H9 (cell line): ENCODE data around the gene SCNN1B. TPM values are rescaled to one million over a fixed set of nuclear protein-coding genes. Genes with fewer than 3 reads are reported as not detected.

Experiments used
- DNase-seq: peaks from one replicate; pipeline ENCODE4 v3.0.0-alpha.2; 2017
- H2AFZ ChIP-seq: one replicate; pipeline ENCODE4 v1.6.1; 2013; ENCODE audit warnings: mild to moderate bottlenecking, low read length, control low read depth, moderate library complexity
- H2AK5ac ChIP-seq: 2 replicates; pipeline ENCODE4 v1.6.1; 2013; ENCODE audit warnings: low read length, control low read depth, mixed read lengths; ENCODE audit not compliant: insufficient read length
- H2BK120ac ChIP-seq: one replicate; pipeline ENCODE4 v1.6.1; 2013; ENCODE audit warnings: low read depth, mild to moderate bottlenecking, low read length, control low read depth, inconsistent platforms; ENCODE audit not compliant: poor library complexity, severe bottlenecking
- H2BK12ac ChIP-seq: 2 replicates; pipeline ENCODE4 v1.6.1; 2013; ENCODE audit warnings: low read length, control low read depth, mixed read lengths, low read depth; ENCODE audit not compliant: insufficient read length
- H2BK15ac ChIP-seq: 2 replicates; pipeline ENCODE4 v1.6.1; 2013; ENCODE audit warnings: low read depth, low read length, control low read depth
- H2BK20ac ChIP-seq: one replicate; pipeline ENCODE4 v1.6.1; 2013; ENCODE audit warnings: low read depth, mild to moderate bottlenecking, low read length, control low read depth, inconsistent platforms; ENCODE audit not compliant: poor library complexity, severe bottlenecking
- H2BK5ac ChIP-seq: 2 replicates; pipeline ENCODE4 v1.6.1; 2013; ENCODE audit warnings: low read length, control low read depth, mixed read lengths; ENCODE audit not compliant: insufficient read length
- H3K14ac ChIP-seq: 2 replicates; pipeline ENCODE4 v1.6.1; 2013; ENCODE audit warnings: low read length, control low read depth; ENCODE audit not compliant: insufficient read depth
- H3K18ac ChIP-seq: 2 replicates; pipeline ENCODE4 v1.6.1; 2013; ENCODE audit warnings: low read depth, mild to moderate bottlenecking, mixed read lengths, low read length, control low read depth; ENCODE audit not compliant: insufficient read length
- H3K23ac ChIP-seq: 2 replicates; pipeline ENCODE4 v1.6.1; 2013; ENCODE audit warnings: low read length, control low read depth, mixed read lengths, low read depth; ENCODE audit not compliant: insufficient read length
- H3K23me2 ChIP-seq: 2 replicates; pipeline ENCODE4 v1.6.1; 2013; ENCODE audit warnings: low read depth, mild to moderate bottlenecking, mixed read lengths, low read length, control low read depth; ENCODE audit not compliant: insufficient read length, poor library complexity, severe bottlenecking
- H3K27ac ChIP-seq: 2 replicates; pipeline ENCODE4 v1.5.1; 2013; ENCODE audit warnings: low read length, control low read depth, mixed read lengths, low read depth; ENCODE audit not compliant: insufficient read length
- H3K27me3 ChIP-seq: 2 replicates; pipeline ENCODE4 v1.6.1; 2013; ENCODE audit warnings: low read length, control low read depth, inconsistent platforms; ENCODE audit not compliant: insufficient read depth
- H3K4ac ChIP-seq: 2 replicates; pipeline ENCODE4 v1.6.1; 2013; ENCODE audit warnings: low read depth, mild to moderate bottlenecking, control low read depth, inconsistent platforms, low read length, moderate library complexity
- H3K4me1 ChIP-seq: 2 replicates; pipeline ENCODE4 v1.6.1; 2013; ENCODE audit warnings: low read length, control low read depth, inconsistent platforms; ENCODE audit not compliant: insufficient read depth
- H3K4me2 ChIP-seq: 2 replicates; pipeline ENCODE4 v1.6.1; 2013; ENCODE audit warnings: low read length, control low read depth, mixed read lengths; ENCODE audit not compliant: insufficient read length, insufficient read depth
- H3K56ac ChIP-seq: 2 replicates; pipeline ENCODE4 v1.6.1; 2013; ENCODE audit warnings: low read depth, mild to moderate bottlenecking, mixed read lengths, low read length, control low read depth; ENCODE audit not compliant: insufficient read length
- H3K79me1 ChIP-seq: 2 replicates; pipeline ENCODE4 v1.6.1; 2013; ENCODE audit warnings: low read depth, mild to moderate bottlenecking, moderate library complexity, low read length, control low read depth, inconsistent platforms; ENCODE audit not compliant: insufficient read depth, poor library complexity, severe bottlenecking
- H3K79me2 ChIP-seq: 2 replicates; pipeline ENCODE4 v1.6.1; 2013; ENCODE audit warnings: low read length, control low read depth, inconsistent platforms; ENCODE audit not compliant: insufficient read depth
- H3K9ac ChIP-seq: 2 replicates; pipeline ENCODE4 v1.6.1; 2013; ENCODE audit warnings: low read length, control low read depth, mixed read lengths; ENCODE audit not compliant: insufficient read length; ENCODE audit errors: extremely low read depth
- H3K9me3 ChIP-seq: one replicate; pipeline ENCODE4 v1.6.1; 2013; ENCODE audit warnings: low read depth, low read length, inconsistent platforms; ENCODE audit not compliant: control insufficient read depth
- H3T11ph ChIP-seq: one replicate; pipeline ENCODE4 v1.6.1; 2013; ENCODE audit warnings: mild to moderate bottlenecking, low read length, control low read depth, inconsistent platforms
- H4K20me1 ChIP-seq: one replicate; pipeline ENCODE4 v1.6.1; 2013; ENCODE audit not compliant: control insufficient read depth, insufficient read length, insufficient read depth
- H4K5ac ChIP-seq: 2 replicates; pipeline ENCODE4 v1.6.1; 2013; ENCODE audit warnings: low read depth, mild to moderate bottlenecking, mixed read lengths, low read length, control low read depth; ENCODE audit not compliant: insufficient read length
- H4K8ac ChIP-seq: replicated peaks from 2 replicates; pipeline ENCODE4 v1.6.1; 2013; ENCODE audit warnings: low read length, control low read depth, mixed read lengths, low read depth; ENCODE audit not compliant: insufficient read length
- H4K91ac ChIP-seq: 2 replicates; pipeline ENCODE4 v1.6.1; 2013; ENCODE audit warnings: low read depth, mild to moderate bottlenecking, moderate library complexity, mixed read lengths, low read length, control low read depth; ENCODE audit not compliant: insufficient read length
- H3K27ac Mint-ChIP-seq, 3 experiments: 2 replicates in 2 of 3; 3 replicates in 1 of 3; pipeline ENCODE4 v1.8.0; 2020 to 2021; ENCODE audit warnings: mixed read lengths in 3 of 3, mild to moderate bottlenecking in 1 of 3, moderate library complexity in 1 of 3
- H3K27me3 Mint-ChIP-seq: 2 replicates; pipeline ENCODE4 v1.8.0; 2021; ENCODE audit warnings: low read depth, mild to moderate bottlenecking, moderate library complexity, mixed read lengths
- H3K36me3 Mint-ChIP-seq, 3 experiments: 2 replicates in 2 of 3; 3 replicates in 1 of 3; pipeline ENCODE4 v1.8.0; 2020 to 2021; ENCODE audit warnings: low read depth in 3 of 3, mixed read lengths in 3 of 3; ENCODE audit not compliant: insufficient read depth in 1 of 3
- H3K4me1 Mint-ChIP-seq, 2 experiments: 2 replicates each; pipeline ENCODE4 v1.8.0; 2020; ENCODE audit warnings: mixed read lengths in 2 of 2
- H3K4me3 Mint-ChIP-seq, 2 experiments: 2 replicates in 1 of 2; 3 replicates in 1 of 2; pipeline ENCODE4 v1.8.0; 2020 to 2021; ENCODE audit warnings: mild to moderate bottlenecking in 2 of 2, mixed read lengths in 2 of 2, moderate library complexity in 1 of 2
- H3K9me3 Mint-ChIP-seq, 2 experiments: 2 replicates in 1 of 2; 3 replicates in 1 of 2; pipeline ENCODE4 v1.8.0; 2020; ENCODE audit warnings: mild to moderate bottlenecking in 2 of 2, mixed read lengths in 2 of 2, moderate library complexity in 1 of 2
- CTCF ChIP-seq: fragments of 200-600 bp; sonication (generic); conservative IDR thresholded peaks from 3 replicates; pipeline ENCODE4 v1.8.0; 2021; ENCODE audit warnings: antibody characterized with exemption, mild to moderate bottlenecking
- WGBS: extraction: QIAGEN DNeasy Blood & Tissue Kit; methylation state at CpG from one replicate; pipeline ENCODE4 v1.1.7; 2013; ENCODE audit warnings: missing lambda C conversion rate, low lambda C conversion rate, mixed read lengths; ENCODE audit not compliant: insufficient read length; ENCODE audit errors: extremely low coverage; 5-methylcytosine and 5-hydroxymethylcytosine counted together
- total RNA-seq: library from RNA; stranded (reverse); gene quantifications from 2 replicates; pipeline ENCODE4 v1.2.1, GENCODE V29; 2021

The SCNN1B gene
- total RNA-seq, 1 experiment from 2014 or later: 0.11 TPM

- Mint-ChIP-seq H3K9me3 (no peaks in the 10 kb centered on the region), H3K4me3 (no peak overlapping the region), H3K4me1 (peaks cover 3 to 7% of the 10 kb centered on the region in 2 experiments), H3K36me3 (no peaks in the 10 kb centered on the region), H3K27me3 (no peaks in the 10 kb centered on the region), H3K27ac (no peak overlapping the region)
- H3T11ph ChIP-seq: no peak overlapping the region
- H3K79me2 ChIP-seq: no peaks in the 10 kb centered on the region
- H3K4ac ChIP-seq: no peak overlapping the region
- no peak overlapping the region for H4K91ac ChIP-seq
- no peak overlapping the region for H3K9ac ChIP-seq
- no peak overlapping the region for H3K14ac ChIP-seq
- H3K79me1 ChIP-seq: no peaks in the 10 kb centered on the region
- no peak overlapping the region for H4K8ac ChIP-seq
- no peak overlapping the region for H2BK20ac ChIP-seq
- H2BK120ac ChIP-seq: no peak overlapping the region
- no peak overlapping the region for H3K4me2 ChIP-seq
- H3K56ac ChIP-seq: no peak overlapping the region
- no peak overlapping the region for H3K23ac ChIP-seq
- H2BK5ac ChIP-seq: no peak overlapping the region
- no peak for DNase-seq
- no peaks in the 10 kb centered on the region for H4K20me1 ChIP-seq
- no peak overlapping the region for H2BK15ac ChIP-seq
- no peak for TF ChIP-seq CTCF
- H3K4me1 ChIP-seq: no peaks in the 10 kb centered on the region
- no peaks in the 10 kb centered on the region for H3K9me3 ChIP-seq
- no peak overlapping the region for H2AFZ ChIP-seq
- H4K5ac ChIP-seq: no peak overlapping the region
- no peak overlapping the region for H2BK12ac ChIP-seq
- no peak overlapping the region for H2AK5ac ChIP-seq
- no peaks in the 10 kb centered on the region for H3K27me3 ChIP-seq
- H3K27ac ChIP-seq: no peak overlapping the region
- no peak overlapping the region for H3K18ac ChIP-seq
- H3K23me2 ChIP-seq: no peaks in the 10 kb centered on the region
- WGBS: no CpG with 5 or more reads among the region's 1 CpG
Measured at GRCh38 chr16:23334950-23335349, 32.8 kb downstream of the SCNN1B start.
